GM06990 (cell line): ENCODE measurements around the gene UBAP1.

Source experiments
- DNase-seq: peaks from one replicate; pipeline ENCODE4 v3.0.0-alpha.2; 2011; ENCODE audit not compliant: insufficient read length; ENCODE audit errors: extremely low read depth
- H3K27me3 ChIP-seq: replicated peaks from 2 replicates; pipeline ENCODE4 v1.6.0; 2011; ENCODE audit warnings: low read length; ENCODE audit not compliant: control insufficient read depth, insufficient read depth
- H3K36me3 ChIP-seq: 2 replicates; pipeline ENCODE4 v1.5.1; 2011; ENCODE audit warnings: low read length; ENCODE audit not compliant: control insufficient read depth, insufficient read depth
- H3K4me3 ChIP-seq: replicated peaks from 2 replicates; pipeline ENCODE4 v1.5.1; 2011; ENCODE audit warnings: low read depth, mild to moderate bottlenecking, control low read depth, low read length
- TF ChIP-seq, protein P1 (sequence below): IDR thresholded peaks from 2 replicates; pipeline ENCODE4 v1.5.1; 2011; ENCODE audit warnings: low read length, control low read depth, mild to moderate bottlenecking, inconsistent platforms; ENCODE audit not compliant: insufficient read depth, poor library complexity, severe bottlenecking

The UBAP1 gene

DNA sequence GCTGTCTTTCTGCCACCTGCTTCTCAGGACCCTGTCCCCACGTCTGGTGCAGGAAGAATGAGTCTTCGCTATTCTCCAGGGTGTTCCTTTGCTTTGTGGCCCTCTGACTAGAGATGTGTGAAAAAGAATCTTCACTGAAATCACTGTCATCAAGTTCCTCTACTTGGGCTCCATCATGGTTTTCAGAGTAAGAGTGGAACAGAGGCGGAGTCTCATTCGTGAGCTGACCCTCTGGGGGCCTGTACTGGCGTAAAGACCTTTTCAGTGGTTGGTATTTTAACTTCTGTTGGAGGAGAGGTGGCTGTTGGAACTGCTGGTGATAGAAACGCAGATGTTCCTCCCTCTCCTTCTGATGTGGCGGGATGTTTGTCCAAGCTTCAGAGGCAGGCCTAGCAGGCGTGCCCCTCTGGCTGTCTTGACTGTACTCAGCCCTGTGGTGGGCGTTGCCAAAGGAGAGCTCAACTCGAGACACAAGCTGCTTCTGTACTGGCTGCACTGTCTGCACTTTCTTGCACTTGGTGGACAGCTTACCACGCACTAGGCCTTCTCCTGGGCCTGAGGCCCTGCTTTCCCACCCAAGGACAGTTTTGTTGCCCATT lies 78.2 kb downstream of the UBAP1 start:
- DNase-seq: no peak
- no peak overlapping the region for H3K4me3 ChIP-seq
- peaks cover 22% of the 10 kb centered on the region for H3K36me3 ChIP-seq
- TF ChIP-seq, protein P1, sequence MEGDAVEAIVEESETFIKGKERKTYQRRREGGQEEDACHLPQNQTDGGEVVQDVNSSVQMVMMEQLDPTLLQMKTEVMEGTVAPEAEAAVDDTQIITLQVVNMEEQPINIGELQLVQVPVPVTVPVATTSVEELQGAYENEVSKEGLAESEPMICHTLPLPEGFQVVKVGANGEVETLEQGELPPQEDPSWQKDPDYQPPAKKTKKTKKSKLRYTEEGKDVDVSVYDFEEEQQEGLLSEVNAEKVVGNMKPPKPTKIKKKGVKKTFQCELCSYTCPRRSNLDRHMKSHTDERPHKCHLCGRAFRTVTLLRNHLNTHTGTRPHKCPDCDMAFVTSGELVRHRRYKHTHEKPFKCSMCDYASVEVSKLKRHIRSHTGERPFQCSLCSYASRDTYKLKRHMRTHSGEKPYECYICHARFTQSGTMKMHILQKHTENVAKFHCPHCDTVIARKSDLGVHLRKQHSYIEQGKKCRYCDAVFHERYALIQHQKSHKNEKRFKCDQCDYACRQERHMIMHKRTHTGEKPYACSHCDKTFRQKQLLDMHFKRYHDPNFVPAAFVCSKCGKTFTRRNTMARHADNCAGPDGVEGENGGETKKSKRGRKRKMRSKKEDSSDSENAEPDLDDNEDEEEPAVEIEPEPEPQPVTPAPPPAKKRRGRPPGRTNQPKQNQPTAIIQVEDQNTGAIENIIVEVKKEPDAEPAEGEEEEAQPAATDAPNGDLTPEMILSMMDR: no peak
- H3K27me3 ChIP-seq: no peaks in the 10 kb centered on the region

DNA sequence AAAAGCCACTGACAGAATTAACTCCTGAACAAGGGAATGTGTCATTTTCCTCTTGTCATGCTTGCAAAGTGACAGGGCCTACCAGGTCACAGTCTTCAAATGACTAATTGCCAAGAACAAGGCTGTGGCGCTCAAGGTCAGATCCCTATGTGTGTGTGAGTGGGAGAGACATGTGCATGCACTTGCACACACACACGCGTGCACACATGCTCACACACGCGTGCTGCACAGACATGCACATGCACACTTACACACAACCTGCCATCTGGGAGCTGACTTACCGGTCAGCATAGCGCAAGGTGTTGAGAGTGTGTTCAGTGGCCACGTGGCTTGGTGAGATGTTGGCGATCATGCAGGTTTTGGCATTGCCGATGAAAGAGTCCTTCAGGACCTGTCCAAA lies 80.5 kb downstream of the UBAP1 start:
- Histone ChIP-seq H3K27me3 (no peaks in the 10 kb centered on the region), H3K36me3 (peaks cover 15% of the 10 kb centered on the region), H3K4me3 (no peak overlapping the region)
- TF ChIP-seq, protein P1: no peak
- no peak for DNase-seq

DNA sequence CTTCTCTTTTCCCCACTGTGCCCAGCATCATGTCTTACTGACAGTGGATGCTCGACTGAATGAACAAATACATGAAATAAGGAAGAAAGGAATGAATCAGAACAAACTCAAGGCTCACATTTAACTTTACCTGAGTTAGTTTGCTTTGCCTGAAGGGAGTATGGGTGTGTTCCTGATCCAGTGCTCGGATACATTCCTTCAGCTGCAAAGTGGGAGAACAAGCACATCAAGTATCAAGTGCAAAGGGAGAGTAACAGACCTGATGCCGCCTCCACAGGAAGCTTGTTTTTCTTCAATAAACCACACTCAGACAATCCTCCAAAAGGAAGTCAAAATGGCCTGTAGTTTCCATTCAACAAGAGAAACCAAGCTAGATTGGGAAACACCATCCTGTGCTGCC lies 84.1 kb downstream of the UBAP1 start:
- Histone ChIP-seq H3K4me3 (no peak overlapping the region), H3K36me3 (peaks cover 2% of the 10 kb centered on the region), H3K27me3 (no peaks in the 10 kb centered on the region)
- TF ChIP-seq, protein P1: no peak
- DNase-seq: no peak

DNA sequence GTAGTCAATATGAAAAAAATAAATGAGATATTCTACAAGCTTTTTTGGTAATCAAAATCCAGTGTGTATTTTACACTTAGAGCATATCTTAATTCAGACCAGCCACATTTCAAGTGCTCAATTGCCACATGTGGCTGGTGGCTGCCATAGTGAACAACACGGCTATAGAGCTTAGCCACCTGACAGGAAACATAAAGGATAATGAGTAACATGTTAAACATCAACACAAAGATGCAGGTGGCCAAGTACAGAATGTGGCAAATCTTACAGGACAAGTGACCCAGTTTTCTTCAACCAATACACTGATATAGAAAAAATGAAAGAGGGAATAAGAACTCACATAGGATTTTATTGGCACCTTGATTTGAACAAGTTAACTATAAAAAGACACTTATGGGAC lies 88.8 kb downstream of the UBAP1 start:
- no peak for DNase-seq
- TF ChIP-seq, protein P1: no peak
- H3K4me3 ChIP-seq: no peak overlapping the region

DNA sequence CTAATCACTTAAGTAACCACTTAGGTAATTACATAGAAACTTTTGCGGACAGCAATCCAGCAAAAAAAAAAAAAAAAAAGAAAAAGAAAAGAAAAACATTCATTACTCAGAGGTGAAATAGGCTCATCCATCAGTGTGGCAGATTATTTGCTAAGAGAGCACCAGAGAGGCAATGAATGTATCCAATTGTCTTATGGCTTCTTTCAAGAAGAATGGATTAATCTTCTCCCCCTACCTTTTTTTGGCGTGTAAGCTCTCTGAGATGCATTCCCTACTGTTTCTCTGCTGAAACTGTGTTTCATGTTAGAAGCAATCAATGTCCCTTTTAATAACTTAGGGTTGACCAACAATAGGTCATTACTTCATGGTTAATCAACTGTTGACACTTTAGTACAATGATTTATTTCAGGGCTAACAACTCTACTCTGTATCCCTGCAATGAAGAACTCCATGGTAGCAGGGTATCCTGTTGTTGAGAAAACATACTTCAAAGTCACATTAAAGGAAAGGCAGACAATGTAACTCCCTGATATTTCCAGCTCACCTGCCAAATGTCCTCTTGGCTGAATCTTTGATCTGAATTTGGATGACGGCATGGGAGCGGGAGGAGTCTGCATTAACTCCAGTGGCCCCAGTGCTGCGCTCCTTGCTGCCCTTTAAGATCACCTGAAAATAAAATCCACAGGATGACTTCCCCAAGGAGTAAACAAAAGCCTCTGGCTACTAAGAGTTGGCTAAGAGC lies 92.6 kb downstream of the UBAP1 start:
- no peak overlapping the region for H3K4me3 ChIP-seq
- no peaks in the 10 kb centered on the region for H3K36me3 ChIP-seq
- no peaks in the 10 kb centered on the region for H3K27me3 ChIP-seq
- TF ChIP-seq, protein P1: no peak
- no peak for DNase-seq

More for the DNA sequence above, 88.8 kb downstream of the UBAP1 start:
- H3K36me3 ChIP-seq: no peaks in the 10 kb centered on the region; the same call in none of the 2 replicates
- no peaks in the 10 kb centered on the region for H3K27me3 ChIP-seq
